Cardiac muscle cell (in vitro differentiated cells and primary cell): ENCODE results near the gene FHOD3. TPM values are rescaled to one million over a fixed set of nuclear protein-coding genes. Genes with fewer than 3 reads are reported as not detected.

Experiments used
- DNase-seq, 2 donors: peaks; one replicate each; pipeline versions ENCODE4 v3.0.0 to v3.0.0-alpha.2; 2010 to 2017; ENCODE audit warnings: low read depth in 1 of 2, low spot score in 1 of 2
- H3K27ac ChIP-seq: fragments of 200-600 bp; sonication (generic); 2 replicates; pipeline ENCODE4 v1.5.1; 2016
- H3K27me3 ChIP-seq: fragments of 200-600 bp; sonication (generic); 2 replicates; pipeline ENCODE4 v1.6.0; 2016; ENCODE audit warnings: control low read depth
- H3K36me3 ChIP-seq: fragments of 200-600 bp; sonication (generic); 2 replicates; pipeline ENCODE4 v1.5.1; 2016; ENCODE audit warnings: control low read depth
- H3K4me1 ChIP-seq: fragments of 200-600 bp; sonication (generic); 2 replicates; pipeline ENCODE4 v1.8.1; 2017; ENCODE audit warnings: low read depth, mild to moderate bottlenecking, mixed run types
- H3K4me3 ChIP-seq: fragments of 200-600 bp; sonication (generic); 2 replicates; pipeline ENCODE4 v1.5.1; 2016; ENCODE audit warnings: mild to moderate bottlenecking
- H3K9me3 ChIP-seq: fragments of 200-600 bp; sonication (generic); 2 replicates; pipeline ENCODE4 v1.5.1; 2017; ENCODE audit warnings: low read depth, mild to moderate bottlenecking, control low read depth
- polyA plus RNA-seq: library from polyadenylated mRNA; unstranded; fragments of >200 nt; fragmentation: Nextera tagmentation; extraction: Ambion mirVana; gene quantifications from 2 replicates; pipeline ENCODE4 v1.2.1, GENCODE V29; 2016
- total RNA-seq: library from RNA; depleted of rRNA; stranded (reverse); fragments of >200 nt; gene quantifications from 2 replicates; pipeline ENCODE4 v1.2.3, GENCODE V29; 2016
- TF ChIP-seq, protein P1 (sequence below): IDR thresholded peaks from 2 replicates; pipeline ENCODE4 v1.5.1; 2012; ENCODE audit warnings: low read depth, mild to moderate bottlenecking, low read length

The FHOD3 gene
- total and polyA plus RNA-seq, 2 experiments from 2014 or later, result 127 to 347 TPM

DNA sequence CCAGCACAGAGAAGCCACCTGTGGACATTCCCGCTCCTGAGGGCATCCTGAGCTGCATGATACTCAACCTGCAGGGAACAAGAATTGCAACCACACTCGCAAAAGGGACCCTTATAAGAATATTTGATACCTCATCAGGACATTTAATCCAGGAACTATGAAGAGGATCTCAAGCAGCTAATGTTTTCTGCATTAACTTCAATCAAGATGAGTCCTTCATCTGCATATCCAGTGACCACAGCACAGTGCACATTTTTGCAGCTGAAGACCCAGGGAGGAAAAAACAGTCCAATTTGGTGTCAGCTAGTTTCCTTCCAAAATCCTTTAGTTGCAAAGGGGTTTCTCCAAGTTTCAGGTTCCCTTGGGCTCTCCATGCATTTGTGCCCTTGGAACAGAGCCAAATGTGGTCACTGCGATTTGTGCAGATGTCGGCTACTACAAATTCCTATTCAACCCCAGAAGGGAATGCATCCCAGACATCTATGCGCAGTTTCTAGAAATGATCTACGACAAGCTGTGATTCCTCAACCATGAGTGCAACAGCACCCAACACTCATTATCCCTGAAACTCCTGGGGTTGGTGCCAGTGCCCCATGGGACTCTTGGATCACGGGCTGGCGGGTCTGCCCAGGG, 23.3 kb upstream of the FHOD3 start:
- no peaks in the 10 kb centered on the region for H3K36me3 ChIP-seq
- H3K27ac ChIP-seq, result no peak overlapping the region
- no peak for DNase-seq
- H3K4me3 ChIP-seq, result no peak overlapping the region
- TF ChIP-seq, protein P1, sequence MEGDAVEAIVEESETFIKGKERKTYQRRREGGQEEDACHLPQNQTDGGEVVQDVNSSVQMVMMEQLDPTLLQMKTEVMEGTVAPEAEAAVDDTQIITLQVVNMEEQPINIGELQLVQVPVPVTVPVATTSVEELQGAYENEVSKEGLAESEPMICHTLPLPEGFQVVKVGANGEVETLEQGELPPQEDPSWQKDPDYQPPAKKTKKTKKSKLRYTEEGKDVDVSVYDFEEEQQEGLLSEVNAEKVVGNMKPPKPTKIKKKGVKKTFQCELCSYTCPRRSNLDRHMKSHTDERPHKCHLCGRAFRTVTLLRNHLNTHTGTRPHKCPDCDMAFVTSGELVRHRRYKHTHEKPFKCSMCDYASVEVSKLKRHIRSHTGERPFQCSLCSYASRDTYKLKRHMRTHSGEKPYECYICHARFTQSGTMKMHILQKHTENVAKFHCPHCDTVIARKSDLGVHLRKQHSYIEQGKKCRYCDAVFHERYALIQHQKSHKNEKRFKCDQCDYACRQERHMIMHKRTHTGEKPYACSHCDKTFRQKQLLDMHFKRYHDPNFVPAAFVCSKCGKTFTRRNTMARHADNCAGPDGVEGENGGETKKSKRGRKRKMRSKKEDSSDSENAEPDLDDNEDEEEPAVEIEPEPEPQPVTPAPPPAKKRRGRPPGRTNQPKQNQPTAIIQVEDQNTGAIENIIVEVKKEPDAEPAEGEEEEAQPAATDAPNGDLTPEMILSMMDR, result no peak
- H3K9me3 ChIP-seq, result no peaks in the 10 kb centered on the region
- H3K27me3 ChIP-seq, result peaks cover 4% of the 10 kb centered on the region
- H3K4me1 ChIP-seq, result no peaks in the 10 kb centered on the region

DNA sequence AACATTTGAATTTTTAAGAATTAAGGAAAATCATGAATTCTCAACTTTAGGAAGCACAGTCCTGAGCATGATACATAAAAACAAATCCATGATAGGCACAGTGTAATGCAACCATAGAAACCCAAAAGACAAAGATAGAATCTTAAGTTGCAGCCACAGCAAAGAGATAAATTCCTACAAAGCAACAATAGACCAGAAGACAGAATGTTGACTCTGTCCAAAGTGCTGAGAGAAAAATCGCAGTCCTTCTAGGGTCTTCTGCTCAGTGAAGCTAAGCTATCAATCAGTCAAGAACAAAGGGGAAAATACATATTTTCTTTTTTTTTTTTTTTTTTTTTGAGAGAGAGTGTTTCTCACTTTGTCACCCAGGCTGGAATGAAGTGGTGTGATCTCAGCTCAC, 22.0 kb upstream of the FHOD3 start:
- Histone ChIP-seq H3K4me3 (no peak overlapping the region), H3K9me3 (no peaks in the 10 kb centered on the region), H3K27ac (no peak overlapping the region), H3K27me3 (peaks cover 5% of the 10 kb centered on the region), H3K4me1 (no peaks in the 10 kb centered on the region), H3K36me3 (no peaks in the 10 kb centered on the region)
- no peak for DNase-seq
- TF ChIP-seq, protein P1, result no peak

DNA sequence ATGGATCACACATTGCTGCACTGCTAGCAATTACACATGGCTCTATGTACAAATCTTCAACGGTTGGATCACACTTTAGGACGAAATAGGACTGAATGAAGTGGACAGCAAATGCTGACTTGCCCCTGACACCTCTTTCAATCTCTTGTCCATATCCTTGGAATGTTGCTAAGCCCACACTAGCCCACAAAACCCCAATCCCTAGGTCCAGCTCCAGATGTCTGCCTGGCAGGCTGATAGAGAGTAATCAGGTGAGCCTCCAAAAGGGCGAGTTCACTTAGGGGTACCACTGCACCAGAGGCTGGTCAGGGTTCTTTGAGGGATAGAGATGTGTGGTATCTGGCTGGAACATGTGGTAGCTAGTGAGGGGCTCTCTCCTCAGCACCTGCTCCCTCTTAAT, 18.5 kb upstream of the FHOD3 start:
- H3K36me3 ChIP-seq, result no peaks in the 10 kb centered on the region
- H3K9me3 ChIP-seq, result no peaks in the 10 kb centered on the region
- DNase-seq, result no peak
- peaks cover 5% of the 10 kb centered on the region for H3K27me3 ChIP-seq
- TF ChIP-seq, protein P1, result no peak
- no peaks in the 10 kb centered on the region for H3K4me1 ChIP-seq
- H3K4me3 ChIP-seq, result no peak overlapping the region
- H3K27ac ChIP-seq, result no peak overlapping the region

DNA sequence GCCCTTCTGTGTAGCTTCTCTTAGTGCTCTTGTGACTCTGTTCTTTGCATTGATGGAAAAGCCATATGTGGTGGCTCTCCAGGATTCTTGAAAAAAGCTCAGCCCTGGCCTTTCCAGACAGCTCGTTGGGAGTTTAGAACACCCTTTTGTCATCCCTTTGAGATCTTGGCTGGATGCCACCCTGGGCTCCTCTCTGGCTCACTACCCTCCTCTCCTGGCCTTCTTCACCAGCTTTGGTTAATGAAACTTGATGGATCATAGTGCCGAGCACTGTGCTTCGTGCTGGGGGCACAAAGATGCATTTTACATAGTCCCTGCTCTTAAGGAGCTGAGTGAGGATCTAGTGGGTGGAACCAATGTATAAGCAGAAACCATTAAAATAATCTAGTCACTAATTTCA, 15.6 kb upstream of the FHOD3 start:
- Histone ChIP-seq H3K4me1 (no peaks in the 10 kb centered on the region), H3K4me3 (no peak overlapping the region), H3K27ac (no peak overlapping the region), H3K36me3 (no peaks in the 10 kb centered on the region), H3K27me3 (peaks cover 5% of the 10 kb centered on the region), H3K9me3 (no peaks in the 10 kb centered on the region)
- DNase-seq, result peak in 1 of 2 donors; percentile 22
- TF ChIP-seq, protein P1, result no peak

DNA sequence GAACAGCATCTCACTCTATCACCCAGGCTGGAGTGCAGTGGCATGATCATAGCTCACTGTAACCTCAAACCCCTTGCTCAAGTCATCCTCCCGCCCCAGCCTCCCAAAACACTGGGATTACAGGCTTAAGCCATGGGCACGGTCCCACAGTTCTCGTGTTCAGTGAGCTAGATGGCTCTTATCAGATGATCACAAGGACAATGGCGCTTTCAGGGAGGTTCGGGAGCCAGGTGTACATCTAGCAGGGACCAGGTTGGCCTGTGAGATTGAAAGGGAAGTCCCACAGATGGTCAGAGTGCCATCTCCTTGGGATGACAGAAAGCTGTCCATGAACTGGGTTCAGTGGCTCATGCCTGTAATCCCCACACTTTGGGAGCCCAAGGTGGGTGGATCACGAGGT, 14.1 kb upstream of the FHOD3 start:
- peaks cover 5% of the 10 kb centered on the region for H3K27me3 ChIP-seq
- H3K36me3 ChIP-seq, result no peaks in the 10 kb centered on the region
- TF ChIP-seq, protein P1, result no peak
- no peak overlapping the region for H3K27ac ChIP-seq
- no peaks in the 10 kb centered on the region for H3K9me3 ChIP-seq
- no peak overlapping the region for H3K4me3 ChIP-seq
- DNase-seq, result no peak
- H3K4me1 ChIP-seq, result no peaks in the 10 kb centered on the region

DNA sequence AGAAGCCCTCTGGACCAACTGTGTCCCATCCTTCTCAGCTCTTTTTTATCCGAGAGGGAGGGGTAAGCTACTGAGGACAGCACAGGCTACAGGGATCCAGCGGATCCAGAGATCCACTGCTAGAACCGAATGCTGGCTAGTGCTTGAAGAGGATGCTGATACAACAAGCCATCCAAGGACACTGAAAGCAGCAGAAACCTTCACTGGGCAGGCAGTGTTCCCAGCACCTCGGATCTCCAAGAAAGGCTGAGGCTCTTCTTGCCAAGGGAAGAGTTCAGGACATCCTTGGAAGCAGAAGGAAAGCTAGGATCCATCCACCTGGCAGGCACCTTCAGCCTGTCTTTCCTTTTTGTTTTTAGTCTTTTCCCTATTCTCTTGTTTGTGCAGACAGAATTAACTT, 13.2 kb upstream of the FHOD3 start:
- no peaks in the 10 kb centered on the region for H3K4me1 ChIP-seq
- no peaks in the 10 kb centered on the region for H3K9me3 ChIP-seq
- peaks cover under 1% of the 10 kb centered on the region for H3K27me3 ChIP-seq
- DNase-seq, result no peak
- H3K4me3 ChIP-seq, result no peak overlapping the region
- H3K27ac ChIP-seq, result no peak overlapping the region
- no peaks in the 10 kb centered on the region for H3K36me3 ChIP-seq
- TF ChIP-seq, protein P1, result no peak
